Pancreas (tissue), 10 donors: Measurements from ENCODE around the gene SPTLC2. TPM values are rescaled to one million over a fixed set of nuclear protein-coding genes. Genes with fewer than 3 reads are reported as not detected.

Experiments
- ATAC-seq, 4 donors: fragments of 200-7000 bp; cut with Tn5 transposase; one replicate each; pipeline versions ENCODE4 v1.8.0 to v1.9.1; 2020; ENCODE audit warnings: mild to moderate bottlenecking in 4 of 4, moderate library complexity in 4 of 4
- DNase-seq, 6 donors: peaks; one replicate each; pipeline ENCODE4 v3.0.0-alpha.2; 2020
- FAIRE-seq: peaks from 2 replicates; lab custom pipeline; 2012; peaks lifted over from hg19 to GRCh38; lab: Jason Lieb, UNC
- H3K27ac ChIP-seq, 4 donors: fragments of 200-600 bp; sonication (generic); 1 replicate in 3 of 4; 2 replicates in 1 of 4; pipeline versions ENCODE4 v1.5.0 to v1.8.0; 2020
- H3K27me3 ChIP-seq, 4 donors: fragments of 200-600 bp; one replicate each; pipeline ENCODE4 v1.8.0; 2021
- H3K36me3 ChIP-seq, 3 donors: fragments of 200-600 bp; sonication (generic) in 1 of 3; one replicate each; pipeline versions ENCODE4 v1.5.0 to v1.8.0; 2020 to 2021
- H3K4me1 ChIP-seq, 3 donors: fragments of 200-600 bp; one replicate each; pipeline ENCODE4 v1.8.0; 2021
- H3K4me3 ChIP-seq, 4 donors: fragments of 200-600 bp; sonication (generic) in 2 of 4; one replicate each; pipeline versions ENCODE4 v1.5.0 to v1.8.0; 2020 to 2021
- H3K9me3 ChIP-seq, 4 donors: fragments of 200-600 bp; one replicate each; pipeline ENCODE4 v1.8.0; 2021
- CTCF ChIP-seq, 4 donors: fragments of 200-600 bp; sonication (generic) in 3 of 4; IDR thresholded peaks; one replicate each; pipeline versions ENCODE4 v1.5.0 to v1.8.0; 2021; ENCODE audit warnings: antibody characterized with exemption in 4 of 4
- WGBS, 2 donors: extraction: QIAGEN DNeasy Blood & Tissue Kit; methylation state at CpG; one replicate each; pipeline ENCODE4 v1.1.7; 2013; 5-methylcytosine and 5-hydroxymethylcytosine counted together
- intact Hi-C, 3 donors: fragments of 100-400 bp; cut with DNase I; formaldehyde crosslinking; loops; one replicate each; pipeline versions ENCODE4 v1.11.1 to v1.14.2; 2022
- polyA plus RNA-seq, 2 donors: library from polyadenylated mRNA; stranded (reverse); fragments of 200-250 nt; gene quantifications; one replicate each; pipeline ENCODE4 v1.2.3, GENCODE V29; 2013
- total RNA-seq, 6 donors: library from RNA; stranded (reverse); fragmentation: NEBNext Ultra II Directional in 4 of 6; extraction: Animal tissue kit (Norgen Biotek cat#: 25700) in 4 of 6; gene quantifications; one replicate each; pipeline versions ENCODE4 v1.2.1 to v1.2.4, GENCODE V29; 2021 to 2023
- donor health status: healthy with polysubstance abuse.
- donor health status: DM: no; HTN: no; CAD: no; lungs with moderate emphysema.
- donor health status: DM: no; HTN: no; CAD: no.
- donor health status: control.
- donor health status: control.
- donor health status: Bipolar disorder and iron deficiency.
- donor health status: DM: yes; HTN: yes; CAD: no.
- donor health status: DM: no; HTN: no; CAD: no.
- donor health status: DM: no; HTN: no; CAD: no.
- donor health status: DM: yes; HTN: yes; CAD: no.

The SPTLC2 gene
- total and polyA plus RNA-seq, 8 donors = 3.2 to 19.4 (median 8.7) TPM

GRCh38 chr14:77646907-77647306 is 30.5 kb upstream of the SPTLC2 start:
- intact Hi-C loops = no loop called here
- no peak for ATAC-seq
- H3K4me3 ChIP-seq = no peak overlapping the region
- no peak for TF ChIP-seq CTCF (IDR thresholded peaks at IDR 0.05)
- H3K27ac ChIP-seq = no peak overlapping the region
- 95 to 98% methylated on average over 4 of the region's 4 CpGs for WGBS, 2 donors
- no peaks in the 10 kb centered on the region for H3K9me3 ChIP-seq
- DNase-seq = no peak
- H3K27me3 ChIP-seq = no peaks in the 10 kb centered on the region
- H3K4me1 ChIP-seq = no peaks in the 10 kb centered on the region
- H3K36me3 ChIP-seq = no peaks in the 10 kb centered on the region
- no peak for FAIRE-seq

- intact Hi-C loops = no loop called here
- no peak overlapping the region for H3K4me3 ChIP-seq
- no peaks in the 10 kb centered on the region for H3K27me3 ChIP-seq
- no peak for ATAC-seq
- no peaks in the 10 kb centered on the region for H3K9me3 ChIP-seq
- no peak for TF ChIP-seq CTCF (IDR thresholded peaks at IDR 0.05)
- WGBS, 2 donors = 73 to 74% methylated on average over 15 of the region's 15 CpGs
- no peak for FAIRE-seq
- no peaks in the 10 kb centered on the region for H3K36me3 ChIP-seq
- H3K4me1 ChIP-seq = no peaks in the 10 kb centered on the region
- DNase-seq = no peak
- H3K27ac ChIP-seq = no peak overlapping the region
Observed at GRCh38 chr14:77645520-77646230, 29.2 kb upstream of the SPTLC2 start.

- Histone ChIP-seq H3K36me3 (no peaks in the 10 kb centered on the region), H3K9me3 (no peaks in the 10 kb centered on the region), H3K27me3 (no peaks in the 10 kb centered on the region), H3K4me1 (no peaks in the 10 kb centered on the region), H3K27ac (peak overlapping the region in 1 of 4 donors; percentile 60), H3K4me3 (peak overlapping the region in 3 of 4 donors; percentile 23 to 43 (median 33))
- FAIRE-seq (no peak), ATAC-seq (no peak), DNase-seq (no peak)
- intact Hi-C loops = no loop called here
- no peak for TF ChIP-seq CTCF (IDR thresholded peaks at IDR 0.05)
- 61 to 67% methylated on average over 7 of the region's 7 CpGs for WGBS, 2 donors
Observed at GRCh38 chr14:77642407-77642806, 26.0 kb upstream of the SPTLC2 start.

GRCh38 chr14:77641534-77642341 is 25.3 kb upstream of the SPTLC2 start:
- H3K9me3 ChIP-seq = no peaks in the 10 kb centered on the region
- H3K36me3 ChIP-seq = no peaks in the 10 kb centered on the region
- no peaks in the 10 kb centered on the region for H3K4me1 ChIP-seq
- H3K27ac ChIP-seq = peak overlapping the region in 2 of 4 donors; percentile 52 to 60
- H3K27me3 ChIP-seq = no peaks in the 10 kb centered on the region
- WGBS, 2 donors = 23% methylated on average over 47 of the region's 47 CpGs
- TF ChIP-seq CTCF (IDR thresholded peaks at IDR 0.05) = no peak
- DNase-seq (peak; percentile 28 to 78 (median 52)), FAIRE-seq (no peak), ATAC-seq (peak; percentile 82 to 89 (median 88))
- H3K4me3 ChIP-seq = peak overlapping the region in 3 of 4 donors; percentile 23 to 43 (median 33)
- intact Hi-C loops = no loop called here
